HCT116 (cell line): ENCODE data around the gene MMP25. TPM values are rescaled to one million over a fixed set of nuclear protein-coding genes. Genes with fewer than 3 reads are reported as not detected.

Experiments
- ATAC-seq: fragments of 200-7000 bp; cut with Tn5 transposase; 2 replicates; pipeline ENCODE4 v1.9.1; 2020; ENCODE audit warnings: mild to moderate bottlenecking, moderate library complexity
- BruUV-seq: library from RNA; stranded (reverse); fragments of 400-500 nt; replicated peaks from 2 replicates; lab custom pipeline; 2021; lab: Mats Ljungman, UMichigan
- CTCF ChIA-PET: fragments of 300-600 bp; sonication (Branson Sonifier 250); formaldehyde crosslinking; loops from one replicate; lab custom pipeline; 2021; ENCODE audit warnings: antibody characterized with exemption; lab: Charles Lee
- POLR2A ChIA-PET: fragments of 300-600, 350-600 bp; sonication (Branson Sonifier 250); formaldehyde crosslinking; loops from one replicate; lab custom pipeline; 2021; ENCODE audit warnings: antibody characterized with exemption; lab: Charles Lee
- RAD21 ChIA-PET, 2 experiments: fragments of 300-600 bp; sonication (Branson Sonifier 250); formaldehyde crosslinking; loops; one replicate each; lab custom pipeline; 2023; ENCODE audit warnings: low total read pairs in 2 of 2; ENCODE audit not compliant: uncharacterized antibody in 2 of 2, unreplicated experiment in 2 of 2, low non-redundant PET in 1 of 2; lab: Charles Lee
- DNase-seq: peaks from one replicate; pipeline ENCODE4 v3.0.0-alpha.2; 2010; ENCODE audit warnings: low read depth, low spot score
- H2AFZ ChIP-seq: fragments of 200-600 bp; shearing (Covaris generic), sonication (generic); 2 replicates; pipeline ENCODE4 v1.6.1; 2017; ENCODE audit warnings: low read depth, mixed run types, mixed read lengths, antibody characterized with exemption, low read length; ENCODE audit not compliant: poor library complexity, severe bottlenecking
- H3K27ac ChIP-seq: 2 replicates; pipeline ENCODE4 v1.5.1; 2012; ENCODE audit warnings: low read depth, low read length
- H3K27me3 ChIP-seq: fragments of 200-600 bp; sonication (generic); 2 replicates; pipeline ENCODE4 v1.6.1; 2016; ENCODE audit warnings: mixed run types, low read length, mixed read lengths; ENCODE audit not compliant: insufficient read depth
- H3K36me3 ChIP-seq, 2 experiments: fragments of 200-500 bp in 1 of 2; fragments of 200-600 bp in 1 of 2; sonication (Bioruptor generic) in 1 of 2; sonication (generic) in 1 of 2; 2 replicates each; pipeline versions ENCODE4 v1.5.1 to v1.6.1; 2014 to 2016; ENCODE audit warnings: low read length in 2 of 2, inconsistent platforms in 1 of 2, mixed read lengths in 1 of 2, mixed run types in 1 of 2; ENCODE audit not compliant: insufficient read depth in 2 of 2, control insufficient read depth in 1 of 2
- H3K4me1 ChIP-seq, 2 experiments: fragments of 200-600 bp in 1 of 2; sonication (generic) in 1 of 2; 2 replicates each; pipeline versions ENCODE4 v1.5.1 to v1.6.1; 2012 to 2017; ENCODE audit warnings: low read length in 2 of 2, inconsistent platforms in 1 of 2, mild to moderate bottlenecking in 1 of 2, mixed read lengths in 1 of 2, mixed run types in 1 of 2, moderate library complexity in 1 of 2; ENCODE audit not compliant: insufficient read depth in 2 of 2, control insufficient read depth in 1 of 2
- H3K4me2 ChIP-seq: fragments of 200-600 bp; sonication (generic); 2 replicates; pipeline ENCODE4 v1.6.1; 2017; ENCODE audit warnings: mixed run types, low read length, mixed read lengths
- H3K4me3 ChIP-seq, 2 experiments: fragments of 200-600 bp in 1 of 2; sonication (generic) in 1 of 2; replicated peaks in 1 of 2; 2 replicates each; pipeline ENCODE4 v1.5.1; 2011 to 2016; ENCODE audit warnings: low read length in 2 of 2, control low read depth in 1 of 2, low read depth in 1 of 2, mild to moderate bottlenecking in 1 of 2, mixed read lengths in 1 of 2, mixed run types in 1 of 2
- H3K79me2 ChIP-seq: fragments of 200-600 bp; sonication (generic); 2 replicates; pipeline ENCODE4 v1.6.1; 2017; ENCODE audit warnings: mild to moderate bottlenecking, mixed run types, low read length, moderate library complexity, mixed read lengths; ENCODE audit not compliant: insufficient read depth
- H3K9ac ChIP-seq: fragments of 200-600 bp; sonication (generic); 2 replicates; pipeline ENCODE4 v1.6.1; 2016; ENCODE audit warnings: low read length, mixed read lengths
- H3K9me2 ChIP-seq: fragments of 200-600 bp; sonication (generic), shearing (Covaris generic); 2 replicates; pipeline ENCODE4 v1.6.1; 2017; ENCODE audit warnings: mixed run types, mild to moderate bottlenecking, moderate library complexity; ENCODE audit not compliant: insufficient read depth
- H3K9me3 ChIP-seq, 2 experiments: fragments of 200-500 bp in 1 of 2; fragments of 200-600 bp in 1 of 2; sonication (Bioruptor generic) in 1 of 2; sonication (generic) in 1 of 2; 2 replicates each; pipeline ENCODE4 v1.6.1; 2014 to 2017; ENCODE audit warnings: low read length in 2 of 2, mixed read lengths in 2 of 2, inconsistent platforms in 1 of 2, low read depth in 1 of 2, mild to moderate bottlenecking in 1 of 2, mixed run types in 1 of 2, moderate library complexity in 1 of 2; ENCODE audit not compliant: control insufficient read depth in 1 of 2, insufficient read depth in 1 of 2
- H4K20me1 ChIP-seq: fragments of 200-600 bp; sonication (generic), shearing (Covaris generic); 2 replicates; pipeline ENCODE4 v1.6.1; 2017; ENCODE audit warnings: mixed run types, mild to moderate bottlenecking, moderate library complexity; ENCODE audit not compliant: insufficient read depth
- CBX3 ChIP-seq: IDR thresholded peaks from 2 replicates; pipeline ENCODE4 v1.6.1; 2012; ENCODE audit warnings: low read depth
- EGR1 ChIP-seq: IDR thresholded peaks from 2 replicates; pipeline ENCODE4 v1.6.1; 2012; ENCODE audit warnings: low read depth
- ELF1 ChIP-seq: IDR thresholded peaks from 2 replicates; pipeline ENCODE4 v1.6.1; 2012; ENCODE audit warnings: low read depth, borderline replicate concordance
- EZH2phosphoT487 ChIP-seq: fragments of 200-600 bp; IDR thresholded peaks from 2 replicates; pipeline ENCODE4 v1.6.1; 2018; ENCODE audit warnings: antibody characterized with exemption, borderline replicate concordance
- JUND ChIP-seq: IDR thresholded peaks from 2 replicates; pipeline ENCODE4 v1.6.1; 2012
- POLR2A ChIP-seq: IDR thresholded peaks from 2 replicates; pipeline ENCODE4 v1.7.0; 2011; ENCODE audit warnings: borderline replicate concordance; ENCODE audit not compliant: insufficient read depth, insufficient read length; ENCODE audit errors: extremely low read depth
- POLR2AphosphoS5 ChIP-seq: IDR thresholded peaks from 2 replicates; pipeline ENCODE4 v1.6.1; 2011; ENCODE audit warnings: mild to moderate bottlenecking, low read depth, low read length, moderate library complexity
- RAD21 ChIP-seq: IDR thresholded peaks from 2 replicates; pipeline ENCODE4 v1.6.1; 2012; ENCODE audit warnings: low read depth, mild to moderate bottlenecking
- TCF7L2 ChIP-seq: IDR thresholded peaks from 2 replicates; pipeline ENCODE4 v1.7.0; 2011; ENCODE audit warnings: borderline replicate concordance, inconsistent platforms; ENCODE audit not compliant: insufficient read depth, insufficient read length; ENCODE audit errors: extremely low read depth
- ZFX ChIP-seq: fragments of 450-650 bp; IDR thresholded peaks from 2 replicates; pipeline ENCODE4 v1.6.1; 2017
- ZNF274 ChIP-seq: fragments of 200-500 bp; sonication (Bioruptor generic); IDR thresholded peaks from 2 replicates; pipeline ENCODE4 v1.6.1; 2014; ENCODE audit warnings: mild to moderate bottlenecking, low read depth, low read length, inconsistent platforms
- intact Hi-C: fragments of 100-400 bp; cut with micrococcal nuclease; formaldehyde crosslinking; loops from 2 replicates; pipeline ENCODE4 v1.10.0; 2022
- total RNA-seq: library from RNA; stranded (reverse); gene quantifications from one replicate; pipeline ENCODE4 v1.2.1, GENCODE V29; 2021; ENCODE audit not compliant: unreplicated experiment
- TF ChIP-seq, protein P1 (sequence below), 3 experiments: fragments of 200-600 bp in 1 of 3; sonication (generic) in 1 of 3; IDR thresholded peaks in 2 of 3; conservative IDR thresholded peaks in 1 of 3; 2 replicates each; pipeline ENCODE4 v1.5.1; 2012 to 2017; ENCODE audit warnings: low read depth in 2 of 3, low read length in 2 of 3, antibody characterized with exemption in 1 of 3, borderline replicate concordance in 1 of 3, control low read depth in 1 of 3, mild to moderate bottlenecking in 1 of 3, mixed read lengths in 1 of 3, mixed run types in 1 of 3, moderate library complexity in 1 of 3; ENCODE audit not compliant: insufficient read depth in 1 of 3
- TF ChIP-seq, protein P2 (sequence below): IDR thresholded peaks from 2 replicates; pipeline ENCODE4 v1.6.1; 2011; ENCODE audit warnings: mild to moderate bottlenecking, low read length, moderate library complexity; ENCODE audit not compliant: insufficient replicate concordance; ENCODE audit errors: extremely low read depth
- TF ChIP-seq, protein P3 (sequence below): IDR thresholded peaks from 2 replicates; pipeline ENCODE4 v1.6.1; 2012
- TF ChIP-seq, protein P4 (sequence below): IDR thresholded peaks from 2 replicates; pipeline ENCODE4 v1.6.1; 2012
- TF ChIP-seq, protein P5 (sequence below): IDR thresholded peaks from 2 replicates; pipeline ENCODE4 v1.6.1; 2012; ENCODE audit warnings: low read depth

MMP25 gene
- total RNA-seq, 1 experiment from 2014 or later = 2.5 TPM

DNA sequence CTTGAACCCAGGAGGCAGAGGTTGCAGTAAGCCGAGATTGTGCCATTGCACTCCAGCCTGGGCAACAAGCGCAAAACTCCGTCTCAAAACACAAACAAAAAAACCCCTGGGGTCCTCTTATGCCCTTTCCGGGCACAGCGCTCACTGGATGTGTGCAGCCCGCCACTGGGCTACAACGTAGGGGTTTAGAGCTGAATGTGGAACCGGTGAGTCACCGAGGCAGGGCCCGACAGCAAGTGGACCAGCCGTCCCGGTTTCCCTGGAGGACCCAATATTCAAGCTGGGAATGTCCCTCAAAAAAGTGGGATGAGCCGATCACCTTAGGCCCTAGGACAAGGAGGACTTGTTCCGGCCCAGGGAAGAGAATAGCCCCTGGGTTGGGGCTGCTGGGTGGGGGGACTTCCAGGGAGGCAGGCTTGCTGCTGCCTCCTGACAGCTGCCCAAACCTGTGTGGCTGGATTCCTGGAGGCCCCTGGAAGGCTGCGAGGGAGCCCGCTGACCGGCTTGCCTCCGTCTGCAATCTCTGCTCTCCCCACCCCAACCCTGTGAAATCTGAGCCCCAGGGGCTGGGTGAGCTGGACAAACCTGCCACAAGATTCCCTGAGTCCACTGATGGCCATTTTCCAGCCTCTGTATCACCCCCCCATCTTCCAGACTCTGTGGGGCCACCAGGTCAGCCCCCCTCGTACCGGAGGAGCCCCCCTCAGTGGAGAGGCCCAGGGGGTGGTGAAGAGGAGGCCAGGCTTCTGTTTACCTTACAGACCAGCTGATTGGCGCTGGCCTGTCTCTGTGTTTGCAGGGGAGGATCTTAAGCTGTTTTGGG lies 36.6 kb upstream of the MMP25 start:
- Histone ChIP-seq H3K9ac (peak overlapping the region; percentile 64), H3K4me1 (peaks cover 67 to 99% of the 10 kb centered on the region in 2 experiments), H3K27ac (peak overlapping the region; percentile 76), H4K20me1 (no peaks in the 10 kb centered on the region), H3K9me2 (no peaks in the 10 kb centered on the region), H3K79me2 (no peaks in the 10 kb centered on the region), H3K36me3 (no peaks in the 10 kb centered on the region), H3K4me3 (peak overlapping the region; percentile 16 to 46), H3K27me3 (no peaks in the 10 kb centered on the region), H3K4me2 (peak overlapping the region; percentile 84), H3K9me3 (no peaks in the 10 kb centered on the region)
- DNase-seq = peak; percentile 66
- intact Hi-C loops = no loop called here
- POLR2A ChIA-PET = interaction anchor here (1.0 to 11.4 kb wide), 2 partner anchors 12 to 258 kb away, joined by 3 to 188 read pairs; partner anchors contain the start of genes CLDN6, HCFC1R1, THOC6 and TNFRSF12A
- no TSS peak for BruUV-seq
- RAD21 ChIA-PET = no interaction called here
- CTCF ChIA-PET = interaction anchor here (1.0 to 2.1 kb wide), 5 partner anchors 10 to 22 kb away, joined by 3 to 12 read pairs (median 6); partner anchors contain the start of genes HCFC1R1, THOC6 and TNFRSF12A
- ATAC-seq = peak; percentile 70
- no peak for TF ChIP-seq RAD21
- TF ChIP-seq, protein P1, sequence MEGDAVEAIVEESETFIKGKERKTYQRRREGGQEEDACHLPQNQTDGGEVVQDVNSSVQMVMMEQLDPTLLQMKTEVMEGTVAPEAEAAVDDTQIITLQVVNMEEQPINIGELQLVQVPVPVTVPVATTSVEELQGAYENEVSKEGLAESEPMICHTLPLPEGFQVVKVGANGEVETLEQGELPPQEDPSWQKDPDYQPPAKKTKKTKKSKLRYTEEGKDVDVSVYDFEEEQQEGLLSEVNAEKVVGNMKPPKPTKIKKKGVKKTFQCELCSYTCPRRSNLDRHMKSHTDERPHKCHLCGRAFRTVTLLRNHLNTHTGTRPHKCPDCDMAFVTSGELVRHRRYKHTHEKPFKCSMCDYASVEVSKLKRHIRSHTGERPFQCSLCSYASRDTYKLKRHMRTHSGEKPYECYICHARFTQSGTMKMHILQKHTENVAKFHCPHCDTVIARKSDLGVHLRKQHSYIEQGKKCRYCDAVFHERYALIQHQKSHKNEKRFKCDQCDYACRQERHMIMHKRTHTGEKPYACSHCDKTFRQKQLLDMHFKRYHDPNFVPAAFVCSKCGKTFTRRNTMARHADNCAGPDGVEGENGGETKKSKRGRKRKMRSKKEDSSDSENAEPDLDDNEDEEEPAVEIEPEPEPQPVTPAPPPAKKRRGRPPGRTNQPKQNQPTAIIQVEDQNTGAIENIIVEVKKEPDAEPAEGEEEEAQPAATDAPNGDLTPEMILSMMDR (IDR thresholded peaks at IDR 0.05 in 2 of 3, conservative IDR thresholded peaks at IDR 0.05 in 1 of 3; ENCODE audit: borderline replicate concordance in 1 of 3, insufficient read depth in 1 of 3, low read depth in 2 of 3, low read length in 2 of 3) = no peak
- no peak for TF ChIP-seq CBX3
- TF ChIP-seq, protein P2, sequence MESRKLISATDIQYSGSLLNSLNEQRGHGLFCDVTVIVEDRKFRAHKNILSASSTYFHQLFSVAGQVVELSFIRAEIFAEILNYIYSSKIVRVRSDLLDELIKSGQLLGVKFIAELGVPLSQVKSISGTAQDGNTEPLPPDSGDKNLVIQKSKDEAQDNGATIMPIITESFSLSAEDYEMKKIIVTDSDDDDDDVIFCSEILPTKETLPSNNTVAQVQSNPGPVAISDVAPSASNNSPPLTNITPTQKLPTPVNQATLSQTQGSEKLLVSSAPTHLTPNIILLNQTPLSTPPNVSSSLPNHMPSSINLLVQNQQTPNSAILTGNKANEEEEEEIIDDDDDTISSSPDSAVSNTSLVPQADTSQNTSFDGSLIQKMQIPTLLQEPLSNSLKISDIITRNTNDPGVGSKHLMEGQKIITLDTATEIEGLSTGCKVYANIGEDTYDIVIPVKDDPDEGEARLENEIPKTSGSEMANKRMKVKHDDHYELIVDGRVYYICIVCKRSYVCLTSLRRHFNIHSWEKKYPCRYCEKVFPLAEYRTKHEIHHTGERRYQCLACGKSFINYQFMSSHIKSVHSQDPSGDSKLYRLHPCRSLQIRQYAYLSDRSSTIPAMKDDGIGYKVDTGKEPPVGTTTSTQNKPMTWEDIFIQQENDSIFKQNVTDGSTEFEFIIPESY = peak; percentile 66
- TF ChIP-seq ZFX = no peak
- TF ChIP-seq, protein P3, sequence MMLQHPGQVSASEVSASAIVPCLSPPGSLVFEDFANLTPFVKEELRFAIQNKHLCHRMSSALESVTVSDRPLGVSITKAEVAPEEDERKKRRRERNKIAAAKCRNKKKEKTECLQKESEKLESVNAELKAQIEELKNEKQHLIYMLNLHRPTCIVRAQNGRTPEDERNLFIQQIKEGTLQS = no peak
- TF ChIP-seq EGR1 = no peak
- peak; percentile 26 for TF ChIP-seq TCF7L2
- TF ChIP-seq, protein P4, sequence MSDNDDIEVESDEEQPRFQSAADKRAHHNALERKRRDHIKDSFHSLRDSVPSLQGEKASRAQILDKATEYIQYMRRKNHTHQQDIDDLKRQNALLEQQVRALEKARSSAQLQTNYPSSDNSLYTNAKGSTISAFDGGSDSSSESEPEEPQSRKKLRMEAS = no peak
- no peak for TF ChIP-seq JUND
- no peak for TF ChIP-seq ZNF274
- TF ChIP-seq, protein P5, sequence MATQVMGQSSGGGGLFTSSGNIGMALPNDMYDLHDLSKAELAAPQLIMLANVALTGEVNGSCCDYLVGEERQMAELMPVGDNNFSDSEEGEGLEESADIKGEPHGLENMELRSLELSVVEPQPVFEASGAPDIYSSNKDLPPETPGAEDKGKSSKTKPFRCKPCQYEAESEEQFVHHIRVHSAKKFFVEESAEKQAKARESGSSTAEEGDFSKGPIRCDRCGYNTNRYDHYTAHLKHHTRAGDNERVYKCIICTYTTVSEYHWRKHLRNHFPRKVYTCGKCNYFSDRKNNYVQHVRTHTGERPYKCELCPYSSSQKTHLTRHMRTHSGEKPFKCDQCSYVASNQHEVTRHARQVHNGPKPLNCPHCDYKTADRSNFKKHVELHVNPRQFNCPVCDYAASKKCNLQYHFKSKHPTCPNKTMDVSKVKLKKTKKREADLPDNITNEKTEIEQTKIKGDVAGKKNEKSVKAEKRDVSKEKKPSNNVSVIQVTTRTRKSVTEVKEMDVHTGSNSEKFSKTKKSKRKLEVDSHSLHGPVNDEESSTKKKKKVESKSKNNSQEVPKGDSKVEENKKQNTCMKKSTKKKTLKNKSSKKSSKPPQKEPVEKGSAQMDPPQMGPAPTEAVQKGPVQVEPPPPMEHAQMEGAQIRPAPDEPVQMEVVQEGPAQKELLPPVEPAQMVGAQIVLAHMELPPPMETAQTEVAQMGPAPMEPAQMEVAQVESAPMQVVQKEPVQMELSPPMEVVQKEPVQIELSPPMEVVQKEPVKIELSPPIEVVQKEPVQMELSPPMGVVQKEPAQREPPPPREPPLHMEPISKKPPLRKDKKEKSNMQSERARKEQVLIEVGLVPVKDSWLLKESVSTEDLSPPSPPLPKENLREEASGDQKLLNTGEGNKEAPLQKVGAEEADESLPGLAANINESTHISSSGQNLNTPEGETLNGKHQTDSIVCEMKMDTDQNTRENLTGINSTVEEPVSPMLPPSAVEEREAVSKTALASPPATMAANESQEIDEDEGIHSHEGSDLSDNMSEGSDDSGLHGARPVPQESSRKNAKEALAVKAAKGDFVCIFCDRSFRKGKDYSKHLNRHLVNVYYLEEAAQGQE = no peak
- no peak for TF ChIP-seq ELF1
- TF ChIP-seq POLR2A = no peak
- peak; percentile 73 for TF ChIP-seq POLR2AphosphoS5
- TF ChIP-seq EZH2phosphoT487 = no peak
- TF ChIP-seq, all 23 proteins: peak for 3
- H2AFZ ChIP-seq = no peak overlapping the region
